Medulla oblongata (tissue), 1 donor: ENCODE measurements around the gene CINP.
"Not testable (repeated sequence)": the region's sequence is repeated elsewhere in the genome, so short reads cannot be mapped to it uniquely, and the experiment has no call there.

ENCODE experiments used
- DNase-seq: peaks from one replicate; pipeline ENCODE4 v3.0.0-alpha.2; 2015; ENCODE audit errors: extremely low spot score

Gene CINP

DNA sequence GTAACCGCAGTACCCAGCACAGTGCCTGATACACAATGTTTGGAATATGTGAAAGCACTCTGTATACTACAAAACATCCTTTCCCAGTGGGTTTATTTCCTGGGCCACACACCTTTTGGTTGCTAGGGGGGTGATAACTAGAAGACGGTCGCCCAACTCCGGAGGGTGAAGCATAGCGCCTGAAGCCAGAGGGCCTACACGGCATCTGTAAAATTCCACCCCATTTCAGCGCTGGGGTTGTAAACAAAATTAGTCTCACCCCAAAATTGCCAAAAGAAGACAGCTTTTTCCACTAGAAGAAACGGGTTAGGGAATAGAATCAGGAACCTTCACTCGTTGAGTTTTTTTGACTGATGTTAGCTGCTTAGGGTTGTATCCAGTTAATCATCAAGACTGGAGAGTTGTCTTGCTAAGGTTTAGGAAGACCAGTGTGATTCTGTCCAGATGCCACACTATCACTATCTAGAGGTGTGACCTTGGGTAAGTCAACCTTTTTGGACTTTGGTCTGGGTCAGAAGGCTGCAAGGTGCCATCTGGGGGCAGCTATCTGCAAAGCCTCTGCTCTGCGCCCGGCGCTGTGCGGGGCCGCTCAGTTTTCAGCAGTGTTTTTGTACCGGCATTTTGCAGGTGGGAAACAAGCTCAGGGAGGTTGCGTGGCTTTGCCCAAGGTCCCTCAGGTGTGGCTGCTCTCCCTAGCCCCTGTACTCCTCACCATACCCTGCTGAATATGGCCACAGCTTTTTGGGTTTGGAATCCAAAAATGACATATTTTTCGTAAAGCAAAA is 41.8 kb downstream of the CINP start:
- DNase-seq, result no peak

DNA sequence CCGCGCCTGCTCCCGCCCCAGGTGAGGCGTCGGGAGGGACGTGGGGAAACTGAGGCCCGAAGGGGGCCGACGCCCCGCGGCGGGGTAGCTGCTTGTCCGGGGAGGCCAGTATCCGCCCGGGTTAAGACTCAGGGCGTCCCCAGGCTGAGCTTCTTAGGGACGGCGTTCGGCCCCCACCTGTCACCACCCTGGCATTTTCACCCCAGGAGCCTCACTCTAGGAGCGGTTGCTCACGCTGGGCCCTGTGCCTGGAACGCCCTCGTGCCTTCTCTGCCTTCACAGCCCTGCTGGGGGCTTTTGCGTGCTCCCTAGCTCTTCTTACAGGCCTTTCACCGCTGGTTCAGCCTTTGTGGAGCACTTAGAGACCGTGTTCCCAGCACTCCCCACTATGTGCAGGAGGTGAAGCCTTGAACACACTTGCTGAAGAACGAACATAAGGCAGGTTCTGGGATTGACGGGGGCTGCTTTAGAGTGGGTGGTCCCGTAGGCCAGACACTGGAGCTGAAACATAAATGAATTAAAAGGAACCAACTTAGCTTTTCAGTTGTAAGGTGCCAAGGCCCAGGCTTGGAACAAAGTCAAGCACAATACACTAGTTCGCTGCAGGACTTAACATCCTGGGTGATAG is 42.5 kb downstream of the CINP start:
- DNase-seq, result peak; percentile 57

DNA sequence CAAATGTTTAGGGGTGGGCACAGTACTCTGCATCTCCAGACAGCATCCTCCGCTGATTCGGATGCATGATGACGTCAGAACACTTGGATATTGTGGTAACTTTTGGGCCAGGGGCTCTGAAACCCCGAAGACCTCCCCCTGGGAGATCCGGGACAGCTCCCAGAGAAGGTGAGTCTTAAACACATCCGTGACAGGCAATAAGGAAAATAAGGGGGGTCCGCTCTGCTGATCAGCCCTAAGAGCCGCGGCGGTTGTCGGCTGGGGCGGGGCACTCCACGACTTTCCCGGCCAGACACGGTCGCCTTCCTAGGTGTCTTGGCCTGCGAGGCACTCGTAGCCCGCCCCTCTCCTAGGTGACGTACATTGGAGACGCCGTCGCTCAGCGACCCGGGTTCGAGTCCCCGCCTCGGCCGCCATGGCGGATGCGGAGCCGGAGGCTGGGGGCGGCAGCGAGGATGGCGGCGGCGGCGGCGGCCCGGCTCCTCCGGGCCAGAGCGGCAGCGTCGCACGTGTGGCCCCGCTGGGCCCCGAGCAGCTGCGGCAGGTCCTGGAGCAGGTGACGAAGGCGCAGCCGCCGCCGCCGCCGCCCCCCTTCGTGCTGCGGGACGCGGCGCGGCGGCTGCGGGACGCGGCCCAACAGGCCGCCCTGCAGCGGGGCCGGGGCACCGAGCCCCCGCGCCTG is 43.2 kb downstream of the CINP start, which contains the start of gene ZNF839:
Gene ZNF839 (plus strand): TSS at position 396 of the 682 bp plus-strand sequence. CDS start 20 bp downstream, at position 416.
- peak; percentile 92 for DNase-seq

DNA sequence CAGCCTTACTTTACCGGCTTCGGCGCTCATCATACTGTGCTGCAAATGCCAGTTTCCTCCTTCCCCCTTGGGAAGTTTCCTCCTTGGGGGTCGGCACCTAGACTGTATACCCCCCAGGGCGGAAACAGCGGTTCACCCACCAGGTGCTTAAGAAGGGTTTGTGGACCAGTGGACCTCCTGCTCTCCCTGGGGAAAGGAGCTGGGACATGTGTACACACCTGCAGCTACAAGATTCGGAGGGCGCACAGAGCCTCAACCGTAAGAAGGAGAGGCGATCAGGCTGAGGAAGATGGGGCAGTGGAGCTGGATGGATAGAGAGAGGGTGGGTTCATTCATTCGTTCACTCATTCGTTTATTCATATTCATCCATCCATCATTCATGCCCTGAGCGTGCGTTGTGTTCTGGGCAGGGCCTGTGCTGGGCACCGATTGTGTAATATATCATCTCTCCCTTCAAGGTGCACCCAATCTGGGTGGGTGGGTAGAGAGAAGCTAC is 43.9 kb downstream of the CINP start:
- DNase-seq, result no peak

GRCh38 chr14:102317564-102318248 is 45.0 kb downstream of the CINP start:
- peak; percentile 53 for DNase-seq

DNA sequence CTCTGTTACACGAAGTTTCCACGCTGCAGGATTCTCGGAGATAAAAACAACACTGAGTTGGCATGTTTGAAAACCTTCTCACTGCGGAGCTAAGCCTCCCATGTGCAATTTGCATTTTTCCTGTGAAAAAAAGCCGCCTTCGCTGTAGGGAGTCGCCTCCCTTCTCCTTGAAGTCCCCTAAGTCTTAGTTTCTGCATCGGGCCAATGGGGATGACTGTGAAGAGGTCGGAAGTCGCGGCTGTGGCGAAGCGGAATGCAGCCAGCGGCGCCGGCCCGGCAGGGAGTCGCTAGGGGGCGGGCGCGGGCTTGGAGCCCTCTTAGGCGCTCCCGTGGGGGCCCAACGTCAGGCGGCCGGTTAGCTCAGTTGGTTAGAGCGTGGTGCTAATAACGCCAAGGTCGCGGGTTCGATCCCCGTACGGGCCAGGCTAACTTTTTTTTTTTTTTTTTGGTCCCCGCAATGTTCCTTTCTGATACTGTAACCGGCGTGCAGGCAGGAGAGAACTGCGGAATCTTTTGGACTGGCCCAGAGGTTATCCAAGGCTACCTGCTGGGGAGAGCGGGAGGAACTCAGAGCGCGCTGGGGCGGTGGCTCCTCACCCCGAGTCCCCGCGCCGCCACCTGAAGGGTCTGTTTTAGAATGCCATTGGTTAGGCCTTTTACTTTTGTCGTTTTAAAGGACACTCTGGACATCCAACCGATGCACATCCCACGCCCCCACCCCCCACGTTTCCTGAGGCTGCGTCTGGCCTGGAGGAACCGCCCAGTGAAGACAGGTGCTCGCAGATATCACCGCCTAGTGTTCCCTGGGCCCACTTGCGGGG is 45.7 kb downstream of the CINP start:
- DNase-seq, result peak; percentile 95

DNA sequence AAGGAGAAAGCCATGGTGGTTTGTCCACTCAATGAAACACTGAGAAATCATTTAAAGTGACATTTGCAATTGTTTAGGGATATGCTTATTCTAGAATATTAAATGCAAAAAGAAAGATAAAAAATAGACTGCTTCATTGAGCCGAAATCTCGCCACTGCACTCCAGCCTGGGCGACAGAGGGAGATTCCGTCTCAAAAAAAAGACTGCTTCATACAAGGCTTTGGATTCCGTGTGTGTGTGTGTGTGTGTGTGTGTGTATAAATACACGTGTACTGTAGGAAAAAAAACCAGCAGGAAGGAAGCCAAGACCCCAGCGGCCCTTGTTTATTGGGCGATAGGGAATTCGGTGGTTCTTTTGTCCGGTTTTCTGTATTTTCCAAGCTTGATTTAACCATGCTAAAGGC is 46.4 kb downstream of the CINP start:
- DNase-seq, result no peak

DNA sequence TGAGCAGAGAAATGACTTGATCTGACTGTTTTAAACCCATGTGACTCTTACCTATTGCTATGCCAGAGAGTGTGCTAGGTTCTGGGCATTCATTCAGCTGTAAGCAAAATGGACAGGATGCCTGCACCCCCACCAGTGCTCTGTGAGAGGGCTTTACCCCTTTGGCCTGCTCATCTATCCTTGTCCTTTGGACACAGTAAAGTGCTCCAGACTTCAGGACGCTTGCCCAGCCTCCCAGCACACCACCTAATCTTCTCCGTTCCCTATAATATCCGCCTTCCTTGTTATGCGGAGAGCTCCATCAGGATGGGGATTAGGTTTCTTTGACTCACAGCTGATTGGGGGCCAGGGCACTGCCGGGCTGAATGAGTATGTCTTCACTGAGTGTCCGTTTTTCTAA is 47.6 kb downstream of the CINP start:
- peak; percentile 46 for DNase-seq

GRCh38 chr14:102314242-102315011 is 48.3 kb downstream of the CINP start:
- peak; percentile 93 for DNase-seq

DNA sequence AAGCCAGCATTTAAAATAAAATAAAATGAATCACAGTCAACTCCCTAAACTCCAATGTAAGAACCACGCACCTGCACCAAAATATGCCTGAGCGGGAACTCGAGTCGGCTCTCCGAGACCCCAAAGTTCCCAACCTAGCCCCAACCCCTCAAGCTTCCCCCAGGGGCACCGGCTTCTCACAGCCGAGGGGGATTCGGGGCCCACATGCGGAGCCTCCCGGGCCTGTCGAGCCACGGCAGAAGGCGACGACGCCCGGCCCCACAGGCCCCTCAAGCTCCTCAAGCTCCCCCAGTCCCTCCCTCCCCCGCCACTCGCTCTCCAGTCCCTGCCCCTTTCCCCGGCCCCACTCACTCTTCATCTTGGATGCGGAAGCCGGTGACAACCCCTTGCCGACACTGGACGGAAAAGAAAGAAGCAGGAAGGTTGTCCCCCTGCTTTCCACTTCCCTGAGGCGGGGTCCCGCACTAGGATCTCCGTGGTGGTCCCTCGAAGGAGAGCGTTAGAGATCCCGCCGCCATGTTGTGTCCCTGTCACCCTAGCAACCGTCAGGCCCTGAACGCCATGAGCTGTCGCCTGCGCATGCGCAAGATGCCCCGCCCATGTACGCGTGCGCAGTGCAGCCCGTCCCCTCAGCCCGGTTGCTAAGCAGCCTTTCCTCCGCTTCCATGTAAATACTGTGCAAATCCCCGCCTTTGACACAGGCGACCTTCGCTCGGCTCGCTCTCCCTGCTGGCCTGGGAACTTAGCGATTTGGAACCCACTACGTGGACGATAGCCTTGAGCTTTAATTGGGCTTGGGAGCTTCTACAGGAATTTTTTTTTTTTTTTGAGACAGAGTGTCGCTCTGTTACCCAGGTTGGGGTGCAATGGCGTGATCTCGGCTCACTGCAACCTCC is 57.8 kb downstream of the CINP start, which contains the start of gene MOK:
Gene MOK (minus strand): TSS at position 554 of the 896 bp plus-strand sequence. CDS start 196 bp downstream, at position 358.
- DNase-seq, result peak; percentile 97

GRCh38 chr14:102303664-102304063 is 59.0 kb downstream of the CINP start:
- DNase-seq, result no peak

GRCh38 chr14:102298303-102299070 is 64.2 kb downstream of the CINP start:
- DNase-seq, result not testable (repeated sequence)
